Activated CD4-positive, alpha-beta T cell treated with anti-CD3 and anti-CD28 coated beads, Interleukin-2, amount 50 U/mL, for 1 hour (primary cell): ENCODE data around the gene HES7.

Source experiments
- DNase-seq: peaks from one replicate; pipeline ENCODE4 v3.0.0-alpha.2; 2020

The HES7 gene

GRCh38 chr17:8155231-8155995 lies 31.5 kb upstream of the HES7 start:
- DNase-seq = no peak

- DNase-seq = no peak
These were observed 30.8 kb upstream of the HES7 start for GRCh38 chr17:8154608-8155155.

- peak; percentile 94 for DNase-seq
These were observed 30.2 kb upstream of the HES7 start for GRCh38 chr17:8153957-8154607.

GRCh38 chr17:8153525-8153956 lies 29.6 kb upstream of the HES7 start:
- no peak for DNase-seq

GRCh38 chr17:8153031-8153451 lies 29.1 kb upstream of the HES7 start:
- DNase-seq = no peak

GRCh38 chr17:8152112-8152775 lies 28.3 kb upstream of the HES7 start, which contains the start of gene PER1:
Gene PER1 (minus strand): TSS chr17:8152404. CDS start chr17:8150706, 1,698 bp downstream.
- peak; percentile 85 for DNase-seq

- no peak for DNase-seq
These were observed 27.8 kb upstream of the HES7 start for GRCh38 chr17:8151641-8152111.

- DNase-seq = peak; percentile 88
These were observed 27.3 kb upstream of the HES7 start for GRCh38 chr17:8151120-8151640.

GRCh38 chr17:8150194-8151119 lies 26.6 kb upstream of the HES7 start:
- no peak for DNase-seq

GRCh38 chr17:8149419-8150193 lies 25.7 kb upstream of the HES7 start:
- no peak for DNase-seq

GRCh38 chr17:8148560-8148959 lies 24.7 kb upstream of the HES7 start:
- DNase-seq = no peak

GRCh38 chr17:8147805-8148404 lies 24.0 kb upstream of the HES7 start:
- DNase-seq = no peak

- no peak for DNase-seq
These were observed 23.4 kb upstream of the HES7 start for GRCh38 chr17:8147141-8147804.

GRCh38 chr17:8146381-8147140 lies 22.7 kb upstream of the HES7 start:
- DNase-seq = no peak

- no peak for DNase-seq
These were observed 21.9 kb upstream of the HES7 start for GRCh38 chr17:8145811-8146210.

- no peak for DNase-seq
These were observed 20.7 kb upstream of the HES7 start for GRCh38 chr17:8144401-8145231.

- no peak for DNase-seq
These were observed 19.9 kb upstream of the HES7 start for GRCh38 chr17:8143581-8144400.
